ENCODE results near the gene GDF10.

The GDF10 gene

DNA sequence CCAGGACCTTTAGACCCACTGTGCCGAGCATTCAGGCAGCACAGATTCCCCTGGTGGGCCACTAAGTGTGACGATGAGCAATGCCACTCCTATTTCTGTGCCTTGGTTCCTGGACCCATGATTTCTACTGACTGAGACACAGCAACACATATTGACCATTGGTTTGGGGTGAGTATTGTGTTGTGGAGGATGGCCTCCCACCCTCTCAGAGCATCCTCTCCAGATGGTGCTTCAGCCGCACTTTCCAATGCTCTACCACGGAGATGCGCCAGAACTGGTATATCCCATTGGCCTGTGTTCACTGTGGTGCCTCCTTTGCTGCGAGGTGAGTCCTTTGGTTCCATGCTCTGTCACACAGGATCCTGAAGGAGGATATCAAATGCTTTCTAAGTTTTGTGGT lies 10.1 kb upstream of the GDF10 start:
- Histone ChIP-seq H3K4me1 (ENCODE audit: insufficient read depth, low read length) (no peaks in the 10 kb centered on the region), H3K9me3 (ENCODE audit: low read length) (no peaks in the 10 kb centered on the region), H3K4me3 (ENCODE audit: low read length) (no peak overlapping the region), H2AFZ (ENCODE audit: low read depth, low read length) (no peak overlapping the region), H3K27me3 (ENCODE audit: insufficient read depth, low read length) (no peaks in the 10 kb centered on the region), H3K36me3 (ENCODE audit: insufficient read depth, low read length) (no peaks in the 10 kb centered on the region)

GRCh38 chr10:47290338-47290737 lies 9.7 kb upstream of the GDF10 start:
- Histone ChIP-seq H3K36me3 (ENCODE audit: insufficient read depth, low read length) (no peaks in the 10 kb centered on the region), H3K27me3 (ENCODE audit: insufficient read depth, low read length) (no peaks in the 10 kb centered on the region), H3K4me1 (ENCODE audit: insufficient read depth, low read length) (no peaks in the 10 kb centered on the region), H2AFZ (ENCODE audit: low read depth, low read length) (no peak overlapping the region), H3K4me3 (ENCODE audit: low read length) (no peak overlapping the region), H3K9me3 (ENCODE audit: low read length) (no peaks in the 10 kb centered on the region)

DNA sequence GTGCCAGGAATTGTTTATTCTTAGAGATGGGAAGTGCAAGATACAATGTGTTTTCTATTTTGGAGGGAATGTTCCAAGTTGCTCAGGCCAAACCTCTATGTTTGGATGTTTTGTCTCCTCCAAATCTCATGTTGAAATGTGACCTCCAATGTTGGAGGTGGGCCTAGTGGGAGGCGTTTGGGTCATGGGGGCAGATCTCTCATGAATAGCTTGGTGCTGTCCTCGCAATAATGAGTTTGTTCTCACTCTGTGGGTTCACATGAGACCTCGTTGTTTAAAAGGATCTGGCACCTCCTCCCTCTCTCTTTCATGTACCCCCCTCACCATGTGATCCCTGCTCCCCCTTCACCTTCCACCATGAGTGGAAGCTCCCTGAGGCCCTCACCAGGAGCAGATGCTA lies 8.3 kb upstream of the GDF10 start:
- Histone ChIP-seq H3K4me1 (ENCODE audit: insufficient read depth, low read length) (peaks cover 2% of the 10 kb centered on the region), H3K4me3 (ENCODE audit: low read length) (no peak overlapping the region)

GRCh38 chr10:47294057-47294456 lies 5.9 kb upstream of the GDF10 start:
- Histone ChIP-seq H3K4me1 (ENCODE audit: insufficient read depth, low read length) (peaks cover 11% of the 10 kb centered on the region), H3K36me3 (ENCODE audit: insufficient read depth, low read length) (no peaks in the 10 kb centered on the region), H3K9me3 (ENCODE audit: low read length) (no peaks in the 10 kb centered on the region), H3K27me3 (ENCODE audit: insufficient read depth, low read length) (peaks cover 6% of the 10 kb centered on the region), H3K4me3 (ENCODE audit: low read length) (no peak overlapping the region), H2AFZ (ENCODE audit: low read depth, low read length) (no peak overlapping the region)

More for the DNA sequence above, 8.3 kb upstream of the GDF10 start:
- Histone ChIP-seq H3K9me3 (ENCODE audit: low read length) (no peaks in the 10 kb centered on the region), H3K27me3 (ENCODE audit: insufficient read depth, low read length) (no peaks in the 10 kb centered on the region), H2AFZ (ENCODE audit: low read depth, low read length) (no peak overlapping the region), H3K36me3 (ENCODE audit: insufficient read depth, low read length) (no peaks in the 10 kb centered on the region)

DNA sequence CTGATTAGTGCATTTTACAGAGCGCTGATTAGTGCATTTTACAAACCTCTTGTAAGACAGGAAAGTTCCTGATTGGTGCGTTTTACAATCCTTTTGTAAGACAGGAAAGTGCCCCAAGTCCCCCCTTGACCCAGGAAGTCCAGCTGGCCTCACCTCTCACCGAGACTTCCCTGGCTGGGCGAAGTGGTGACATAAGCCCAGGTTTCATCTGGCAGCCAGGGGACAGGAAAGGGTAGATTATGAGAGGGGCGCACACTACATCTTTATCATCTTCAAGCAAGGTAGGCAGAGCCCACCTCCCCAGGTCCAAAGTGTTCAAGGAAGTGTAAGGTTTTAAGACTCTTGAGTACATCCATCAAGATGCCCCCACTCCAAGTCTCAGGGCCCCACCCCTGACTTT lies 5.5 kb upstream of the GDF10 start:
- Histone ChIP-seq H3K27me3 (ENCODE audit: insufficient read depth, low read length) (peaks cover 10% of the 10 kb centered on the region), H2AFZ (ENCODE audit: low read depth, low read length) (no peak overlapping the region), H3K4me3 (ENCODE audit: low read length) (no peak overlapping the region), H3K4me1 (ENCODE audit: insufficient read depth, low read length) (peaks cover 11% of the 10 kb centered on the region), H3K36me3 (ENCODE audit: insufficient read depth, low read length) (no peaks in the 10 kb centered on the region), H3K9me3 (ENCODE audit: low read length) (no peaks in the 10 kb centered on the region)

DNA sequence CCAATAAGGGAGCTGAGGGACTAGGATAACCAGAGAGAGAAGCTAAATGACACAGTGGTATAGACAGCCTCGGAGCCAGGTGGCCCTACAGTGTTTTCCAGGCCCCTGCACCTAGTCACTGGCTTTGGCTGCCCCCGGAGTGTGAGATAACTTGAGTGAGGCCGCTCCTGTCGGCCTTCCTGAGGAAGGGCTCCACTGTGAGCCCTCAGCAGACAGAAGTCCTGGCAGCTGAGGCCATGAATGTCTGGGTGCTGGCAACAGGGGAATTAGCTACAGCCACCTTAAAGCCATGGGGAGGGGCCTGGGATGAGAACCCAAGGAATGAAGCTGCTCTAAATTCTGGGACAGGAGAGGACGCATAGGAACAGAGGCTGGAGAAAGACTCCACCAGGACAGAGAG lies 4.6 kb upstream of the GDF10 start:
- Histone ChIP-seq H3K4me3 (ENCODE audit: low read length) (no peak overlapping the region), H3K4me1 (ENCODE audit: insufficient read depth, low read length) (peaks cover 11% of the 10 kb centered on the region), H3K36me3 (ENCODE audit: insufficient read depth, low read length) (no peaks in the 10 kb centered on the region), H2AFZ (ENCODE audit: low read depth, low read length) (no peak overlapping the region), H3K9me3 (ENCODE audit: low read length) (no peaks in the 10 kb centered on the region), H3K27me3 (ENCODE audit: insufficient read depth, low read length) (peaks cover 14% of the 10 kb centered on the region)

DNA sequence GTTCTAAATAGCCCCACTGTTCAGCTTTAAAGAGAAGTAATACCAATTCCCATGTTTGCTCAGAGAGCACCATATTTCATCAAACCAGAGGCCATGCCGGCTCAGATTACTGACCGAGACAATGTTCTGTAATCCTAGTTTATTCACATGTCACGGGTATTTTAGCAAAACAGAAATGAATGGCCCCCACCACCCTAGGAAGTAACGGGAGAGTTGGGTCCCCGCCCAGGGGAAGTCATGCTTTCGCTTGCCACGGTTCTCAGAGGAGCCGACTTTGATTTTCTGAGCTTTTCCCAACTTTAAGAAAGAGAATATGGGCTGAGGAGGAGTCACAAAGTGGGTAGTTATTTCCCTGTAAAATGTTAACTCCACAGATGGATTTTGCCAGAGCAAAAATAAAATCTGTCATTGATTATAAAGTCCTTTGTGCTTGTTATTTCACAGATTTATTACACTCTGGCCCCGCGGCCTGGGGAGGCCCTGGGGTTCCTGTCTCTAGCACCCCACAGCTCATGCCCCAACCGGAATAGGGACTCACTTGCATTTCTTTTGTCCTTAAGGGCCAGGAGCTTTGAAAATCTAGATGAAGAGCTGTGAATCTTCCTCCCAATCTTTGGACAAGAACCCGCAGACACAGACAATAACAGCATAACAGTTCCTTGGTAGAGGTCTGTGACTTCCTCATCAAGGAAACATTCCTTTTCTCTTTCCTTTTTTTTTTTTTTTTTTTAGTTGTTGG lies 3.7 kb upstream of the GDF10 start:
- H3K27me3 ChIP-seq (ENCODE audit: insufficient read depth, low read length): peaks cover 24% of the 10 kb centered on the region
- peaks cover 16% of the 10 kb centered on the region for H3K4me1 ChIP-seq (ENCODE audit: insufficient read depth, low read length)
- no peaks in the 10 kb centered on the region for H3K36me3 ChIP-seq (ENCODE audit: insufficient read depth, low read length)
- no peaks in the 10 kb centered on the region for H3K9me3 ChIP-seq (ENCODE audit: low read length)
- H3K4me3 ChIP-seq (ENCODE audit: low read length): no peak overlapping the region
- H2AFZ ChIP-seq (ENCODE audit: low read depth, low read length): no peak overlapping the region

GRCh38 chr10:47296941-47297340 lies 3.1 kb upstream of the GDF10 start:
- H3K27me3 ChIP-seq (ENCODE audit: insufficient read depth, low read length): peaks cover 29% of the 10 kb centered on the region
- H3K4me3 ChIP-seq (ENCODE audit: low read length): no peak overlapping the region
- H3K4me1 ChIP-seq (ENCODE audit: insufficient read depth, low read length): peaks cover 16% of the 10 kb centered on the region
- H3K36me3 ChIP-seq (ENCODE audit: insufficient read depth, low read length): no peaks in the 10 kb centered on the region
- H3K9me3 ChIP-seq (ENCODE audit: low read length): no peaks in the 10 kb centered on the region
- no peak overlapping the region for H2AFZ ChIP-seq (ENCODE audit: low read depth, low read length)

DNA sequence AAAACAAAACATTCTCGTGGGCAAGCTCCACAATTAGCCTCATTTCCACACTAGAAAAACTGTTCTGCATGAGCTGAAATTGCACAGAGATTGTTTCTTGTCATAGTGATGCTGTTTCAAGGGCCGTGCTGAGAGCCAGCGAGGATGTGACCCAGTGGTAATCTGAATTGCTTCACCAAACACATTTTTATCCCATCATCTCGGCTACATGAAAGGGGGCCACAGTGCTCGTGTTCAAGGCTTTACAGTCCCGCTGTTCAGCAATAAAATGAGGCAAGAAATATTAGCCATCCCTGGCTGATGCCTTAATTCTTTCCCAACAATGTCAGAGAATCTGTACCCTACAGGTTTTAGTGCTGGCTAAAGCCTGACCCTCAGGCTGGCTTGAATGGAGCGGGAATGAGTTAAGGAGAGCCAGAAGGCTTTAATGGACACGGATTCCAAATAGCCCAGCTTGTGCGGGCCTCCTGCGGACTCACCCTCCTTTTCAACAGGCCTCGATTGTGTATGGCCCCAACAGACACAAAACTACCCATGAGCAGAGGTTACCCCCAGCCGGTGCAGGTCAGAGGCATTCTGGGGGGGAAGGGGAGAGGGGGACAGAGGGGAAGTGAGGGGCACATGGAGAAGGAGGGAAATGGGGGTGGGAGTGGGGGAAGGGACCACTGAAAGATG lies 2.0 kb upstream of the GDF10 start:
- H3K27me3 ChIP-seq (ENCODE audit: insufficient read depth, low read length): peaks cover 31% of the 10 kb centered on the region
- no peaks in the 10 kb centered on the region for H3K9me3 ChIP-seq (ENCODE audit: low read length)
- H3K4me1 ChIP-seq (ENCODE audit: insufficient read depth, low read length): peaks cover 16% of the 10 kb centered on the region
- H3K36me3 ChIP-seq (ENCODE audit: insufficient read depth, low read length): no peaks in the 10 kb centered on the region
- no peak overlapping the region for H2AFZ ChIP-seq (ENCODE audit: low read depth, low read length)
- no peak overlapping the region for H3K4me3 ChIP-seq (ENCODE audit: low read length)

GRCh38 chr10:47298715-47299114 lies 1.3 kb upstream of the GDF10 start:
- H3K4me1 ChIP-seq (ENCODE audit: insufficient read depth, low read length): peaks cover 16% of the 10 kb centered on the region
- H3K4me3 ChIP-seq (ENCODE audit: low read length): no peak overlapping the region
- H3K9me3 ChIP-seq (ENCODE audit: low read length): no peaks in the 10 kb centered on the region
- no peaks in the 10 kb centered on the region for H3K36me3 ChIP-seq (ENCODE audit: insufficient read depth, low read length)
- peaks cover 31% of the 10 kb centered on the region for H3K27me3 ChIP-seq (ENCODE audit: insufficient read depth, low read length)
- no peak overlapping the region for H2AFZ ChIP-seq (ENCODE audit: low read depth, low read length)

GRCh38 chr10:47300429-47300931 lies 483 bp downstream of the GDF10 start:
- Histone ChIP-seq H3K9me3 (ENCODE audit: low read length) (no peaks in the 10 kb centered on the region), H3K4me3 (ENCODE audit: low read length) (peak overlapping the region; percentile 39), H3K27me3 (ENCODE audit: insufficient read depth, low read length) (peaks cover 31% of the 10 kb centered on the region), H3K4me1 (ENCODE audit: insufficient read depth, low read length) (peaks cover 16% of the 10 kb centered on the region), H3K36me3 (ENCODE audit: insufficient read depth, low read length) (no peaks in the 10 kb centered on the region), H2AFZ (ENCODE audit: low read depth, low read length) (peak overlapping the region; percentile 9)

DNA sequence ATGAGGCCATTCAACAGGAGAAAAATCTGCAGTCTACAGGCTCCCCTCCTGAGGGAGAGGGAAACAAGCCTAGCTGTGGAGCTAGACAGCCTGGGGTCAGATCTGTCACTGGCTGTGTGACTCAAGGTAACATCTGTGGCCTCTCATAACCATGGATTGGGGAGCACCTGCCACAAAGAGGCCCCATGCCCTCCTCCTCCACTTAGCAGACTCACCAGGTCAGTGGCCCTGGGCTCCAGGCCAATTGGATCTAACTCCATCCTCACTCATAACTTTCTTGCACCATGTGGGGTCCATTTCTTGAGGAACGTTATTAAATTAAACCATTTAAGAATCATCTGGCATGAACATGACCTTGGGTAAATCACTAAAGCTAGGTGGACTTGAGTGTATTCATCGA lies 1.8 kb downstream of the GDF10 start:
- H3K4me3 ChIP-seq (ENCODE audit: low read length): no peak overlapping the region
- H3K4me1 ChIP-seq (ENCODE audit: insufficient read depth, low read length): peaks cover 14% of the 10 kb centered on the region
- H3K27me3 ChIP-seq (ENCODE audit: insufficient read depth, low read length): peaks cover 31% of the 10 kb centered on the region
- no peaks in the 10 kb centered on the region for H3K36me3 ChIP-seq (ENCODE audit: insufficient read depth, low read length)
- no peaks in the 10 kb centered on the region for H3K9me3 ChIP-seq (ENCODE audit: low read length)
- H2AFZ ChIP-seq (ENCODE audit: low read depth, low read length): no peak overlapping the region

GRCh38 chr10:47303105-47303504 lies 3.1 kb downstream of the GDF10 start:
- no peaks in the 10 kb centered on the region for H3K36me3 ChIP-seq (ENCODE audit: insufficient read depth, low read length)
- H3K27me3 ChIP-seq (ENCODE audit: insufficient read depth, low read length): peaks cover 31% of the 10 kb centered on the region
- H2AFZ ChIP-seq (ENCODE audit: low read depth, low read length): no peak overlapping the region
- H3K4me3 ChIP-seq (ENCODE audit: low read length): no peak overlapping the region
- H3K4me1 ChIP-seq (ENCODE audit: insufficient read depth, low read length): peaks cover 8% of the 10 kb centered on the region
- H3K9me3 ChIP-seq (ENCODE audit: low read length): no peaks in the 10 kb centered on the region
